HCT116 (cell line): ENCODE results near the gene MYADML2. TPM values are rescaled to one million over a fixed set of nuclear protein-coding genes. Genes with fewer than 3 reads are reported as not detected.

ENCODE experiments used
- ATAC-seq: fragments of 200-7000 bp; cut with Tn5 transposase; 2 replicates; pipeline ENCODE4 v1.9.1; 2020; ENCODE audit warnings: mild to moderate bottlenecking, moderate library complexity
- BruUV-seq: library from RNA; stranded (reverse); fragments of 400-500 nt; replicated peaks from 2 replicates; lab custom pipeline; 2021; lab: Mats Ljungman, UMichigan
- CTCF ChIA-PET: fragments of 300-600 bp; sonication (Branson Sonifier 250); formaldehyde crosslinking; loops from one replicate; lab custom pipeline; 2021; ENCODE audit warnings: antibody characterized with exemption; lab: Charles Lee
- POLR2A ChIA-PET: fragments of 300-600, 350-600 bp; sonication (Branson Sonifier 250); formaldehyde crosslinking; loops from one replicate; lab custom pipeline; 2021; ENCODE audit warnings: antibody characterized with exemption; lab: Charles Lee
- RAD21 ChIA-PET, 2 experiments: fragments of 300-600 bp; sonication (Branson Sonifier 250); formaldehyde crosslinking; loops; one replicate each; lab custom pipeline; 2023; ENCODE audit warnings: low total read pairs in 2 of 2; ENCODE audit not compliant: uncharacterized antibody in 2 of 2, unreplicated experiment in 2 of 2, low non-redundant PET in 1 of 2; lab: Charles Lee
- DNase-seq: peaks from one replicate; pipeline ENCODE4 v3.0.0-alpha.2; 2010; ENCODE audit warnings: low read depth, low spot score
- H2AFZ ChIP-seq: fragments of 200-600 bp; shearing (Covaris generic), sonication (generic); 2 replicates; pipeline ENCODE4 v1.6.1; 2017; ENCODE audit warnings: low read depth, mixed run types, mixed read lengths, antibody characterized with exemption, low read length; ENCODE audit not compliant: poor library complexity, severe bottlenecking
- H3K27ac ChIP-seq: 2 replicates; pipeline ENCODE4 v1.5.1; 2012; ENCODE audit warnings: low read depth, low read length
- H3K27me3 ChIP-seq: fragments of 200-600 bp; sonication (generic); 2 replicates; pipeline ENCODE4 v1.6.1; 2016; ENCODE audit warnings: mixed run types, low read length, mixed read lengths; ENCODE audit not compliant: insufficient read depth
- H3K36me3 ChIP-seq, 2 experiments: fragments of 200-500 bp in 1 of 2; fragments of 200-600 bp in 1 of 2; sonication (Bioruptor generic) in 1 of 2; sonication (generic) in 1 of 2; 2 replicates each; pipeline versions ENCODE4 v1.5.1 to v1.6.1; 2014 to 2016; ENCODE audit warnings: low read length in 2 of 2, inconsistent platforms in 1 of 2, mixed read lengths in 1 of 2, mixed run types in 1 of 2; ENCODE audit not compliant: insufficient read depth in 2 of 2, control insufficient read depth in 1 of 2
- H3K4me1 ChIP-seq, 2 experiments: fragments of 200-600 bp in 1 of 2; sonication (generic) in 1 of 2; 2 replicates each; pipeline versions ENCODE4 v1.5.1 to v1.6.1; 2012 to 2017; ENCODE audit warnings: low read length in 2 of 2, inconsistent platforms in 1 of 2, mild to moderate bottlenecking in 1 of 2, mixed read lengths in 1 of 2, mixed run types in 1 of 2, moderate library complexity in 1 of 2; ENCODE audit not compliant: insufficient read depth in 2 of 2, control insufficient read depth in 1 of 2
- H3K4me2 ChIP-seq: fragments of 200-600 bp; sonication (generic); 2 replicates; pipeline ENCODE4 v1.6.1; 2017; ENCODE audit warnings: mixed run types, low read length, mixed read lengths
- H3K4me3 ChIP-seq, 2 experiments: fragments of 200-600 bp in 1 of 2; sonication (generic) in 1 of 2; replicated peaks in 1 of 2; 2 replicates each; pipeline ENCODE4 v1.5.1; 2011 to 2016; ENCODE audit warnings: low read length in 2 of 2, control low read depth in 1 of 2, low read depth in 1 of 2, mild to moderate bottlenecking in 1 of 2, mixed read lengths in 1 of 2, mixed run types in 1 of 2
- H3K79me2 ChIP-seq: fragments of 200-600 bp; sonication (generic); 2 replicates; pipeline ENCODE4 v1.6.1; 2017; ENCODE audit warnings: mild to moderate bottlenecking, mixed run types, low read length, moderate library complexity, mixed read lengths; ENCODE audit not compliant: insufficient read depth
- H3K9ac ChIP-seq: fragments of 200-600 bp; sonication (generic); 2 replicates; pipeline ENCODE4 v1.6.1; 2016; ENCODE audit warnings: low read length, mixed read lengths
- H3K9me2 ChIP-seq: fragments of 200-600 bp; sonication (generic), shearing (Covaris generic); 2 replicates; pipeline ENCODE4 v1.6.1; 2017; ENCODE audit warnings: mixed run types, mild to moderate bottlenecking, moderate library complexity; ENCODE audit not compliant: insufficient read depth
- H3K9me3 ChIP-seq, 2 experiments: fragments of 200-500 bp in 1 of 2; fragments of 200-600 bp in 1 of 2; sonication (Bioruptor generic) in 1 of 2; sonication (generic) in 1 of 2; 2 replicates each; pipeline ENCODE4 v1.6.1; 2014 to 2017; ENCODE audit warnings: low read length in 2 of 2, mixed read lengths in 2 of 2, inconsistent platforms in 1 of 2, low read depth in 1 of 2, mild to moderate bottlenecking in 1 of 2, mixed run types in 1 of 2, moderate library complexity in 1 of 2; ENCODE audit not compliant: control insufficient read depth in 1 of 2, insufficient read depth in 1 of 2
- H4K20me1 ChIP-seq: fragments of 200-600 bp; sonication (generic), shearing (Covaris generic); 2 replicates; pipeline ENCODE4 v1.6.1; 2017; ENCODE audit warnings: mixed run types, mild to moderate bottlenecking, moderate library complexity; ENCODE audit not compliant: insufficient read depth
- CEBPB ChIP-seq: IDR thresholded peaks from 2 replicates; pipeline ENCODE4 v1.6.1; 2012; ENCODE audit warnings: low read depth
- EGR1 ChIP-seq: IDR thresholded peaks from 2 replicates; pipeline ENCODE4 v1.6.1; 2012; ENCODE audit warnings: low read depth
- ELF1 ChIP-seq: IDR thresholded peaks from 2 replicates; pipeline ENCODE4 v1.6.1; 2012; ENCODE audit warnings: low read depth, borderline replicate concordance
- FOSL1 ChIP-seq: IDR thresholded peaks from 2 replicates; pipeline ENCODE4 v1.6.1; 2012; ENCODE audit warnings: low read depth
- JUND ChIP-seq: IDR thresholded peaks from 2 replicates; pipeline ENCODE4 v1.6.1; 2012
- POLR2A ChIP-seq: IDR thresholded peaks from 2 replicates; pipeline ENCODE4 v1.7.0; 2011; ENCODE audit warnings: borderline replicate concordance; ENCODE audit not compliant: insufficient read depth, insufficient read length; ENCODE audit errors: extremely low read depth
- POLR2AphosphoS5 ChIP-seq: IDR thresholded peaks from 2 replicates; pipeline ENCODE4 v1.6.1; 2011; ENCODE audit warnings: mild to moderate bottlenecking, low read depth, low read length, moderate library complexity
- RAD21 ChIP-seq: IDR thresholded peaks from 2 replicates; pipeline ENCODE4 v1.6.1; 2012; ENCODE audit warnings: low read depth, mild to moderate bottlenecking
- SIN3A ChIP-seq: IDR thresholded peaks from 2 replicates; pipeline ENCODE4 v1.6.1; 2012; ENCODE audit warnings: low read depth
- SP1 ChIP-seq: IDR thresholded peaks from 2 replicates; pipeline ENCODE4 v1.6.1; 2012; ENCODE audit warnings: low read depth
- SRF ChIP-seq: IDR thresholded peaks from 2 replicates; pipeline ENCODE4 v1.6.1; 2012; ENCODE audit warnings: low read depth
- YY1 ChIP-seq: IDR thresholded peaks from 2 replicates; pipeline ENCODE4 v1.6.1; 2011; ENCODE audit warnings: low read length, low read depth, moderate library complexity, mild to moderate bottlenecking; ENCODE audit not compliant: insufficient replicate concordance; ENCODE audit errors: extremely low read depth
- ZFX ChIP-seq: fragments of 450-650 bp; IDR thresholded peaks from 2 replicates; pipeline ENCODE4 v1.6.1; 2017
- ZNF274 ChIP-seq: fragments of 200-500 bp; sonication (Bioruptor generic); IDR thresholded peaks from 2 replicates; pipeline ENCODE4 v1.6.1; 2014; ENCODE audit warnings: mild to moderate bottlenecking, low read depth, low read length, inconsistent platforms
- intact Hi-C: fragments of 100-400 bp; cut with micrococcal nuclease; formaldehyde crosslinking; loops from 2 replicates; pipeline ENCODE4 v1.10.0; 2022
- total RNA-seq: library from RNA; stranded (reverse); gene quantifications from one replicate; pipeline ENCODE4 v1.2.1, GENCODE V29; 2021; ENCODE audit not compliant: unreplicated experiment
- TF ChIP-seq, protein P1 (sequence below): IDR thresholded peaks from 2 replicates; pipeline ENCODE4 v1.6.1; 2012; ENCODE audit warnings: low read depth
- TF ChIP-seq, protein P2 (sequence below): IDR thresholded peaks from 2 replicates; pipeline ENCODE4 v1.6.1; 2011; ENCODE audit warnings: mild to moderate bottlenecking, low read length, moderate library complexity; ENCODE audit not compliant: insufficient replicate concordance; ENCODE audit errors: extremely low read depth
- TF ChIP-seq, protein P3 (sequence below), 3 experiments: fragments of 200-600 bp in 1 of 3; sonication (generic) in 1 of 3; IDR thresholded peaks in 2 of 3; conservative IDR thresholded peaks in 1 of 3; 2 replicates each; pipeline ENCODE4 v1.5.1; 2012 to 2017; ENCODE audit warnings: low read depth in 2 of 3, low read length in 2 of 3, antibody characterized with exemption in 1 of 3, borderline replicate concordance in 1 of 3, control low read depth in 1 of 3, mild to moderate bottlenecking in 1 of 3, mixed read lengths in 1 of 3, mixed run types in 1 of 3, moderate library complexity in 1 of 3; ENCODE audit not compliant: insufficient read depth in 1 of 3
- TF ChIP-seq, protein P4 (sequence below): IDR thresholded peaks from 2 replicates; pipeline ENCODE4 v1.6.1; 2012
- TF ChIP-seq, protein P5 (sequence below): IDR thresholded peaks from 2 replicates; pipeline ENCODE4 v1.6.1; 2012

Gene MYADML2
- total RNA-seq, 1 experiment from 2014 or later, result not detected

DNA sequence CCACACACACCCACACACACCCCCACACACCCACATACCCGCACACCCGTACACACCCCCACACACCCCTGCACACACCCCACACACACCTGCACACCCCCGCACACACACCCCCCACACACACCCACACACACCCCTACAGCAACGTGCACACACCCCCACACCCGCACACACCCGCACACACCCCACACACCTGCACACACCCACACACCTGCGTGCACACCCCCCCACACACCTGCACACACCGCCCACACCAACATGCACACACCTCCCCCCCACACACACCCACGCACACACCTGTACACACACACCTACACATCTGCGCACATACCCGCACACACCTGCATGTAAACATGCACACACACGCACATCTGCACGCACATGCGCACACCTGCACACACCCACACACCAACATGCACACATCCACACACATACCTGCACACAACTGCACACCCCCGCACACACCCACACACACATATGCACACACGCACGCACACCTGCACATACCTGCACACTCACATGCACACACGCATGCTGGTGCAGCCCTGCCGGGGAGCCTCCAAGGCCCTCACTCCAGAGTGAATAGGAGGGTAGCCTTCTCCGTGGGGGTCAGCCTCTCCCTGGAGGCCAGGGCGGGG is 37.9 kb upstream of the MYADML2 start:
- ATAC-seq, result no peak
- intact Hi-C loops, result no loop called here
- H3K27me3 ChIP-seq, result no peaks in the 10 kb centered on the region
- H3K4me2 ChIP-seq, result no peak overlapping the region
- no peak overlapping the region for H2AFZ ChIP-seq
- no peak for DNase-seq
- peaks cover 0 to 6% of the 10 kb centered on the region in 2 experiments; a peak in 1 of 4 replicates for H3K4me1 ChIP-seq
- TF ChIP-seq POLR2AphosphoS5 (no peak), YY1 (no peak), RAD21 (no peak), SRF (no peak), POLR2A (no peak), FOSL1 (no peak), EGR1 (no peak), SP1 (no peak), SIN3A (no peak), ZNF274 (no peak), CEBPB (no peak), JUND (no peak), ELF1 (no peak), ZFX (no peak)
- TF ChIP-seq, protein P1, sequence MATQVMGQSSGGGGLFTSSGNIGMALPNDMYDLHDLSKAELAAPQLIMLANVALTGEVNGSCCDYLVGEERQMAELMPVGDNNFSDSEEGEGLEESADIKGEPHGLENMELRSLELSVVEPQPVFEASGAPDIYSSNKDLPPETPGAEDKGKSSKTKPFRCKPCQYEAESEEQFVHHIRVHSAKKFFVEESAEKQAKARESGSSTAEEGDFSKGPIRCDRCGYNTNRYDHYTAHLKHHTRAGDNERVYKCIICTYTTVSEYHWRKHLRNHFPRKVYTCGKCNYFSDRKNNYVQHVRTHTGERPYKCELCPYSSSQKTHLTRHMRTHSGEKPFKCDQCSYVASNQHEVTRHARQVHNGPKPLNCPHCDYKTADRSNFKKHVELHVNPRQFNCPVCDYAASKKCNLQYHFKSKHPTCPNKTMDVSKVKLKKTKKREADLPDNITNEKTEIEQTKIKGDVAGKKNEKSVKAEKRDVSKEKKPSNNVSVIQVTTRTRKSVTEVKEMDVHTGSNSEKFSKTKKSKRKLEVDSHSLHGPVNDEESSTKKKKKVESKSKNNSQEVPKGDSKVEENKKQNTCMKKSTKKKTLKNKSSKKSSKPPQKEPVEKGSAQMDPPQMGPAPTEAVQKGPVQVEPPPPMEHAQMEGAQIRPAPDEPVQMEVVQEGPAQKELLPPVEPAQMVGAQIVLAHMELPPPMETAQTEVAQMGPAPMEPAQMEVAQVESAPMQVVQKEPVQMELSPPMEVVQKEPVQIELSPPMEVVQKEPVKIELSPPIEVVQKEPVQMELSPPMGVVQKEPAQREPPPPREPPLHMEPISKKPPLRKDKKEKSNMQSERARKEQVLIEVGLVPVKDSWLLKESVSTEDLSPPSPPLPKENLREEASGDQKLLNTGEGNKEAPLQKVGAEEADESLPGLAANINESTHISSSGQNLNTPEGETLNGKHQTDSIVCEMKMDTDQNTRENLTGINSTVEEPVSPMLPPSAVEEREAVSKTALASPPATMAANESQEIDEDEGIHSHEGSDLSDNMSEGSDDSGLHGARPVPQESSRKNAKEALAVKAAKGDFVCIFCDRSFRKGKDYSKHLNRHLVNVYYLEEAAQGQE, result no peak
- TF ChIP-seq, protein P2, sequence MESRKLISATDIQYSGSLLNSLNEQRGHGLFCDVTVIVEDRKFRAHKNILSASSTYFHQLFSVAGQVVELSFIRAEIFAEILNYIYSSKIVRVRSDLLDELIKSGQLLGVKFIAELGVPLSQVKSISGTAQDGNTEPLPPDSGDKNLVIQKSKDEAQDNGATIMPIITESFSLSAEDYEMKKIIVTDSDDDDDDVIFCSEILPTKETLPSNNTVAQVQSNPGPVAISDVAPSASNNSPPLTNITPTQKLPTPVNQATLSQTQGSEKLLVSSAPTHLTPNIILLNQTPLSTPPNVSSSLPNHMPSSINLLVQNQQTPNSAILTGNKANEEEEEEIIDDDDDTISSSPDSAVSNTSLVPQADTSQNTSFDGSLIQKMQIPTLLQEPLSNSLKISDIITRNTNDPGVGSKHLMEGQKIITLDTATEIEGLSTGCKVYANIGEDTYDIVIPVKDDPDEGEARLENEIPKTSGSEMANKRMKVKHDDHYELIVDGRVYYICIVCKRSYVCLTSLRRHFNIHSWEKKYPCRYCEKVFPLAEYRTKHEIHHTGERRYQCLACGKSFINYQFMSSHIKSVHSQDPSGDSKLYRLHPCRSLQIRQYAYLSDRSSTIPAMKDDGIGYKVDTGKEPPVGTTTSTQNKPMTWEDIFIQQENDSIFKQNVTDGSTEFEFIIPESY, result no peak
- TF ChIP-seq, protein P3, sequence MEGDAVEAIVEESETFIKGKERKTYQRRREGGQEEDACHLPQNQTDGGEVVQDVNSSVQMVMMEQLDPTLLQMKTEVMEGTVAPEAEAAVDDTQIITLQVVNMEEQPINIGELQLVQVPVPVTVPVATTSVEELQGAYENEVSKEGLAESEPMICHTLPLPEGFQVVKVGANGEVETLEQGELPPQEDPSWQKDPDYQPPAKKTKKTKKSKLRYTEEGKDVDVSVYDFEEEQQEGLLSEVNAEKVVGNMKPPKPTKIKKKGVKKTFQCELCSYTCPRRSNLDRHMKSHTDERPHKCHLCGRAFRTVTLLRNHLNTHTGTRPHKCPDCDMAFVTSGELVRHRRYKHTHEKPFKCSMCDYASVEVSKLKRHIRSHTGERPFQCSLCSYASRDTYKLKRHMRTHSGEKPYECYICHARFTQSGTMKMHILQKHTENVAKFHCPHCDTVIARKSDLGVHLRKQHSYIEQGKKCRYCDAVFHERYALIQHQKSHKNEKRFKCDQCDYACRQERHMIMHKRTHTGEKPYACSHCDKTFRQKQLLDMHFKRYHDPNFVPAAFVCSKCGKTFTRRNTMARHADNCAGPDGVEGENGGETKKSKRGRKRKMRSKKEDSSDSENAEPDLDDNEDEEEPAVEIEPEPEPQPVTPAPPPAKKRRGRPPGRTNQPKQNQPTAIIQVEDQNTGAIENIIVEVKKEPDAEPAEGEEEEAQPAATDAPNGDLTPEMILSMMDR (IDR thresholded peaks at IDR 0.05 in 2 of 3, conservative IDR thresholded peaks at IDR 0.05 in 1 of 3; ENCODE audit: borderline replicate concordance in 1 of 3, insufficient read depth in 1 of 3, low read depth in 2 of 3, low read length in 2 of 3), result no peak
- TF ChIP-seq, protein P4, sequence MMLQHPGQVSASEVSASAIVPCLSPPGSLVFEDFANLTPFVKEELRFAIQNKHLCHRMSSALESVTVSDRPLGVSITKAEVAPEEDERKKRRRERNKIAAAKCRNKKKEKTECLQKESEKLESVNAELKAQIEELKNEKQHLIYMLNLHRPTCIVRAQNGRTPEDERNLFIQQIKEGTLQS, result no peak
- TF ChIP-seq, protein P5, sequence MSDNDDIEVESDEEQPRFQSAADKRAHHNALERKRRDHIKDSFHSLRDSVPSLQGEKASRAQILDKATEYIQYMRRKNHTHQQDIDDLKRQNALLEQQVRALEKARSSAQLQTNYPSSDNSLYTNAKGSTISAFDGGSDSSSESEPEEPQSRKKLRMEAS, result no peak
- H3K9me3 ChIP-seq, result no peaks in the 10 kb centered on the region
- RAD21 ChIA-PET, result no interaction called here
- POLR2A ChIA-PET, result no interaction called here
- no peak overlapping the region for H3K4me3 ChIP-seq
- H3K9me2 ChIP-seq, result no peaks in the 10 kb centered on the region
- H3K36me3 ChIP-seq, result peaks cover 13 to 16% of the 10 kb centered on the region in 2 experiments; a peak in 3 of 4 replicates
- no TSS peak for BruUV-seq
- H3K9ac ChIP-seq, result no peak overlapping the region
- H3K27ac ChIP-seq, result no peak overlapping the region
- no peaks in the 10 kb centered on the region for H4K20me1 ChIP-seq
- CTCF ChIA-PET, result no interaction called here
- H3K79me2 ChIP-seq, result no peaks in the 10 kb centered on the region
